SJCRH30 (cell line): ENCODE results near the gene MMD2. TPM values are rescaled to one million over a fixed set of nuclear protein-coding genes. Genes with fewer than 3 reads are reported as not detected.
A peak's percentile ranks its signal among the peaks of the same experiment; 100 is the strongest.
"Not testable (repeated sequence)": the region's sequence is repeated elsewhere in the genome, so short reads cannot be mapped to it uniquely, and the experiment has no call there.

ENCODE experiments used
- DNase-seq, 2 experiments: peaks; one replicate each; pipeline ENCODE4 v3.0.0-alpha.2; 2015 to 2020
- H3K27ac ChIP-seq: fragments of 250-450 bp; sonication (Bioruptor Pico); 2 replicates; pipeline ENCODE4 v1.5.1; 2020; ENCODE audit warnings: mild to moderate bottlenecking, moderate library complexity
- H3K27me3 ChIP-seq: fragments of 250-450 bp; sonication (Bioruptor Pico); 2 replicates; pipeline ENCODE4 v1.5.1; 2020; ENCODE audit warnings: mild to moderate bottlenecking, moderate library complexity
- H3K36me3 ChIP-seq: fragments of 250-450 bp; sonication (Bioruptor Pico); 2 replicates; pipeline ENCODE4 v1.5.1; 2020; ENCODE audit warnings: mild to moderate bottlenecking, moderate library complexity
- H3K4me1 ChIP-seq: fragments of 250-450 bp; sonication (Bioruptor Pico); 2 replicates; pipeline ENCODE4 v1.5.1; 2020; ENCODE audit warnings: mild to moderate bottlenecking, moderate library complexity
- H3K4me3 ChIP-seq: fragments of 250-450 bp; sonication (Bioruptor Pico); 2 replicates; pipeline ENCODE4 v1.5.1; 2020; ENCODE audit warnings: mild to moderate bottlenecking, moderate library complexity
- H3K9me3 ChIP-seq: fragments of 250-450 bp; sonication (Bioruptor Pico); replicated peaks from 2 replicates; pipeline ENCODE4 v1.5.1; 2020; ENCODE audit warnings: mild to moderate bottlenecking, moderate library complexity
- total RNA-seq: library from RNA; depleted of rRNA; stranded (reverse); fragments of >200 nt; shearing (Covaris generic); gene quantifications from 2 replicates; pipeline ENCODE4 v1.2.3, GENCODE V29; 2014

MMD2 gene
- total RNA-seq, 1 experiment from 2014 or later = not detected

DNA sequence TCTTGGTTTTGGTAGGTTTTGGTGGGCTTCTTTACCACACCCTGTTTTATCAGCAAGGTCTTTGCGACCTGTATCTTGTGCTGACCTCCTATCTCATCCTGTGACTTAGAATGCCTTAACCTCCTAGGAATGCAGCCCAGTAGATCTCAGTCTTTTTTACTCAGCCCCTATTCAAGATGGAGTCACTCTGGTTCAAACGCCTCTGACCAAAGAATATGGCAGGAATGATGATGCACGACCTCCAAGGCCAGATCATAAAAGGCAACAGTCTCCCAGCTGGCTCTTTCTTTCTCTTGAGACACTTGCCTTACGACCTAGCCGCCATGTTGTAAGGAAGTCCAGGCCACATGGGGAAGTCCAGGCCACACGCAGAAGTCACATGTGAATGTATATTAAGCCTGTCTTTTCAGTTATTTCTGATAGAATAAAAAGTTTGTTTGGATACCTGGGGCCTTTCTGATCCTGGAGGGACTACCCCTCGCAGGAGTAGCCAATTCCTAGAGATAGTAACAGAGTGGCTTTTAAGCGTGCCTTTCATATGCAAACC is 65.0 kb downstream of the MMD2 start:
- Histone ChIP-seq H3K36me3 (no peaks in the 10 kb centered on the region), H3K9me3 (no peaks in the 10 kb centered on the region), H3K4me1 (no peaks in the 10 kb centered on the region), H3K4me3 (no peak overlapping the region), H3K27me3 (no peaks in the 10 kb centered on the region), H3K27ac (no peak overlapping the region)
- no peak for DNase-seq

- H3K27ac ChIP-seq, H3K27me3 ChIP-seq, H3K4me1 ChIP-seq, DNase-seq, H3K4me3 ChIP-seq, H3K36me3 ChIP-seq, H3K9me3 ChIP-seq: not testable (repeated sequence)
These were observed 65.8 kb downstream of the MMD2 start for GRCh38 chr7:4893188-4893587.

DNA sequence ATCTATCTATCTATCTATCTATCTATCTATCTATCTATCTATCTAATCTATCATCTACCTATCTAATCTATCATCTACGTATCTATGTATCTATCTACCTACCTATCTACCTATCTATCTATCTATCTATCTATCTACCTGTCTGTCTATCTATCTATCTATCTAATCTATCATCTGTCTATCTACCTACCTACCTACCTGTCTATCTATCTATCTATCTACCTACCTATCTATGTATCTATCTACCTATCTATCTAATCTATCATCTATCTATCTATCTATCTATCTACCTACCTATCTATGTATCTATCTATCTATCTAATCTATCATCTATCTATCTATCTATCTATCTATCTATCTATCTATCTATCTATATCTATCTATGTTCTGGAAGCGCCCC is 67.5 kb downstream of the MMD2 start:
- H3K27ac ChIP-seq, H3K9me3 ChIP-seq, H3K27me3 ChIP-seq, H3K4me3 ChIP-seq, H3K36me3 ChIP-seq, DNase-seq, H3K4me1 ChIP-seq: not testable (repeated sequence)

DNA sequence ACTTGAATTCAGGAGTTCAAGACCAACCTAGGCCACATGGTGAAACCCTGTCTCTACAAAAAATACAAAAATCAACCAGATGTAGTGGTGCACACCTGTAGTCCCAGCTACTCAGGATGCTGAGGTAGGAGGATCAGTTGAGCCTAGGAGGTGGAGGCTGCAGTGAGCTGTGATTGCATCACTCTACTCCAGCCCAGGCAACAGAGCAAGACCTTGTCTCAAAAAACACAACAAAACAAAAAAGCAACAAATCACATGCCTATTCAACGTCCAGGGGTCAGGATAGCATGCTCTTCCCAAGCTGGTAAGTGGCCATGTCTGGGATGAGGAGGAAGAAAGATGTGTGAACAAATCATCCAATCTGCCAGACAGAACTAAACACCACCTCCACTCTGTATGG is 69.3 kb downstream of the MMD2 start:
- no peak for DNase-seq
- Histone ChIP-seq H3K27ac (no peak overlapping the region), H3K36me3 (no peaks in the 10 kb centered on the region), H3K4me3 (no peak overlapping the region), H3K27me3 (no peaks in the 10 kb centered on the region; the same call in 1 of the 2 replicates), H3K4me1 (no peaks in the 10 kb centered on the region), H3K9me3 (no peaks in the 10 kb centered on the region)

GRCh38 chr7:4888161-4888560 is 70.8 kb downstream of the MMD2 start:
- H3K36me3 ChIP-seq = no peaks in the 10 kb centered on the region
- no peak for DNase-seq
- no peaks in the 10 kb centered on the region for H3K9me3 ChIP-seq
- no peak overlapping the region for H3K4me3 ChIP-seq
- no peak overlapping the region for H3K27ac ChIP-seq
- no peaks in the 10 kb centered on the region; the same call in 1 of the 2 replicates for H3K27me3 ChIP-seq
- no peaks in the 10 kb centered on the region for H3K4me1 ChIP-seq

GRCh38 chr7:4886671-4887070 is 72.3 kb downstream of the MMD2 start:
- Histone ChIP-seq H3K9me3 (no peaks in the 10 kb centered on the region), H3K4me3 (no peak overlapping the region)

GRCh38 chr7:4885317-4885807 is 73.6 kb downstream of the MMD2 start:
- Histone ChIP-seq H3K27me3 (no peaks in the 10 kb centered on the region; the same call in 1 of the 2 replicates), H3K4me1 (no peaks in the 10 kb centered on the region), H3K9me3 (no peaks in the 10 kb centered on the region), H3K27ac (no peak overlapping the region), H3K4me3 (no peak overlapping the region), H3K36me3 (no peaks in the 10 kb centered on the region)
- DNase-seq = no peak

More at GRCh38 chr7:4886671-4887070, 72.3 kb downstream of the MMD2 start:
- Histone ChIP-seq H3K4me1 (no peaks in the 10 kb centered on the region), H3K27me3 (no peaks in the 10 kb centered on the region; the same call in 1 of the 2 replicates), H3K27ac (no peak overlapping the region), H3K36me3 (no peaks in the 10 kb centered on the region)
- no peak for DNase-seq

GRCh38 chr7:4884164-4884563 is 74.8 kb downstream of the MMD2 start:
- Histone ChIP-seq H3K9me3 (no peaks in the 10 kb centered on the region), H3K4me3 (no peak overlapping the region), H3K27ac (no peak overlapping the region), H3K36me3 (no peaks in the 10 kb centered on the region), H3K27me3 (no peaks in the 10 kb centered on the region; the same call in 1 of the 2 replicates), H3K4me1 (no peaks in the 10 kb centered on the region)
- no peak for DNase-seq

DNA sequence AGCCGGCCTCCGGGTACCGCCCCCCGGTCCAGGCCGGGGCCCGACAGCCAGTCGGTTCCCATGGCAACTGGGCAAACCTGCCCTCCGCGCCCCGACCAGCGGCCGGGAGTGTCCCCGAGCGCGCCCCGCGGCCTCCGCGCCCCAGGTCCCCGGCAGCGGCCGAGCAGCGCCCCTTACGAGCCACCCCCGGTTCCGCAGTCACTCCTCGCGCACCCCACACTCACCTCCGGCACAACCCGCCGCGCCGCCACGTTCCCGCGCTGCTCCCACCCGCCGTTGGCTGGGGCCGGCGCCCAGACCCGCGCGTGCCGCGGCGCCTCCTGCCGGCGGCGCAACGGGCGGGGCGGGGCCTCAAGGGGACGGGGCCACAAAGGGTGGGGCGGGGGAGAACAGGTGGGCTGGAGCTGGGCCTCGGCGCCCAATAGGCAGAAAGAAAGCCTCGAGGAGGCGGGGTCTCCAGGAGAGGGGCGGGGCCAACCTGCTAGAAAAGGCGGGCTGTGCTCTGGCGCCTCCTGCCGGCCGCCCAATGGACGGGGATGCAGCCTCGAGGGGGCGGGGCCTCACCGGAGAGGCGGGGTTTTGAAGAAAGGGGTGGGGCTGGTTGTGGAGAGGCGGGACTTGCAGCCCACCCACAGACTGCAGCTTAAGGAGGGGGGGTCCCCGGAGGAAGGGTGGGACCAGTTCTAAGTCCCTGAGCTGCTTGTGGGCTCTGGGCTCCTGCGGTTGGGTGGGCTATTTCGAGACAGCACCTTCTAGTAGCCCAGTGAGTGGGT is 75.4 kb downstream of the MMD2 start, which contains the start of gene RADIL:
RADIL (minus strand) TSS at position 345 of the 773 bp plus-strand sequence. CDS start 5,577 bp downstream, outside the sequence.
- H3K4me1 ChIP-seq = no peaks in the 10 kb centered on the region
- no peak within 1 kb of the TSS for H3K27ac ChIP-seq
- H3K4me3 ChIP-seq = no peak within 1 kb of the TSS
- DNase-seq = peak in 1 of 2 experiments; percentile 13
- H3K36me3 ChIP-seq = no peaks in the 10 kb centered on the region
- no peaks in the 10 kb centered on the region; the same call in 1 of the 2 replicates for H3K27me3 ChIP-seq
- H3K9me3 ChIP-seq = no peaks in the 10 kb centered on the region

- no peak for DNase-seq
- Histone ChIP-seq H3K4me1 (no peaks in the 10 kb centered on the region), H3K9me3 (no peaks in the 10 kb centered on the region), H3K27ac (no peak overlapping the region), H3K27me3 (no peaks in the 10 kb centered on the region; the same call in 1 of the 2 replicates), H3K4me3 (no peak overlapping the region), H3K36me3 (no peaks in the 10 kb centered on the region)
These were observed 76.0 kb downstream of the MMD2 start for GRCh38 chr7:4883033-4883371.

- no peak for DNase-seq
- no peak overlapping the region for H3K4me3 ChIP-seq
- H3K36me3 ChIP-seq = no peaks in the 10 kb centered on the region
- no peaks in the 10 kb centered on the region for H3K4me1 ChIP-seq
- no peaks in the 10 kb centered on the region; the same call in 1 of the 2 replicates for H3K27me3 ChIP-seq
- H3K9me3 ChIP-seq = no peaks in the 10 kb centered on the region
- H3K27ac ChIP-seq = no peak overlapping the region
These were observed 76.6 kb downstream of the MMD2 start for GRCh38 chr7:4882169-4883032.

DNA sequence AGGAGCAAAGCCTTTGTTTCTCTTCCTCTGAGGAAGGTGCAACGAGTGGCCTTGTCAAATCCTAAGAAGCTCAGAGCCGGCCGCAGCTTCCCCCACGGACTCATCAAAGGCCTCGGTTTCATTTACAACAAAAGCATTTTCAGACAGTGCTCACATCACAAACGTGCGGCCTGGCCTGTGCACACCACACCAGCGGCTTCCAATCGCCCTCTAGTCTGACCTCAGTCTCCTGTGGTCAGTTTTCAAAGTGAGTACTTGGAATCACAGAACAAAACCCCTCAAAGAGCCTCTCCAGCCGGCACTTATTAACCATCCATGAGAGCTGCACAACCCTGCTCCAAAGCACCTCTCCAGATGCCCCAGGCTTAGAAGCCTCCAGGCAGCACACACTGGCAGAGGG is 78.8 kb downstream of the MMD2 start:
- H3K36me3 ChIP-seq = no peaks in the 10 kb centered on the region
- no peak overlapping the region for H3K27ac ChIP-seq
- DNase-seq = no peak
- H3K4me3 ChIP-seq = no peak overlapping the region
- no peaks in the 10 kb centered on the region for H3K9me3 ChIP-seq
- H3K27me3 ChIP-seq = no peaks in the 10 kb centered on the region; the same call in 1 of the 2 replicates
- no peaks in the 10 kb centered on the region for H3K4me1 ChIP-seq

GRCh38 chr7:4879396-4880081 is 79.4 kb downstream of the MMD2 start:
- Histone ChIP-seq H3K27ac (no peak overlapping the region), H3K36me3 (no peaks in the 10 kb centered on the region), H3K4me3 (no peak overlapping the region), H3K9me3 (no peaks in the 10 kb centered on the region), H3K4me1 (no peaks in the 10 kb centered on the region), H3K27me3 (no peaks in the 10 kb centered on the region; the same call in 1 of the 2 replicates)
- no peak for DNase-seq
